ENCODE results near the gene PCGF6.

DNA sequence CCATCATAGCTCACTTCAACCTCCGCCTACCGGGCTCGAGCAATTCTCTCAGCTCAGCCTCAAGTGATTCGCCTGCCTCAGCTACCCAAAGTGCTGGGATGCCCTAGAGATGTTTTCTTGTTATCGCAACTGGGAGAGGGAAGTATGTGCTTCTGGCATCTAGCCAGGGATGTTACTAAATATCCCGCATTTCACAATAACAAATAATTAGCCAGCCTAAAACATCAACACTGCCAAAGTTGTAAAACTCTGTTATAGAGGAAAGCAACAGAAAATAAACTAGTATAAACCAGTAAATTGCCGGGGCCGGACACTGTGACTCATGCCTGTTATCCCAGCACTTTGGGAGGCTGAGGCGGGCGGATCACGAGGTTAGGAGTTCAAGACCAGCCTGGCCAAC, 66.8 kb downstream of the PCGF6 start:
- TF ChIP-seq CTCF (IDR thresholded peaks at IDR 0.05) (no peak), POLR2A (IDR thresholded peaks at IDR 0.05) (no peak)

Data from body of pancreas (tissue), 4 donors.